Spinal cord (tissue), 10 donors: ENCODE results near the gene CSTA. TPM values are rescaled to one million over a fixed set of nuclear protein-coding genes. Genes with fewer than 3 reads are reported as not detected.

Experiments
- DNase-seq, 6 donors: peaks; one replicate each; pipeline versions ENCODE4 v3.0.0 to v3.0.0-alpha.2; 2013 to 2015; ENCODE audit warnings: low spot score in 6 of 6, low read depth in 4 of 6
- H3K27ac ChIP-seq: one replicate; pipeline ENCODE4 v1.5.1; 2013; ENCODE audit warnings: low read depth, low read length, control low read depth
- H3K27me3 ChIP-seq: one replicate; pipeline ENCODE4 v1.6.1; 2013; ENCODE audit warnings: low read length; ENCODE audit not compliant: control insufficient read depth, insufficient read depth
- H3K36me3 ChIP-seq: one replicate; pipeline ENCODE4 v1.6.1; 2013; ENCODE audit warnings: low read length; ENCODE audit not compliant: control insufficient read depth, insufficient read depth
- H3K4me1 ChIP-seq: one replicate; pipeline ENCODE4 v1.6.1; 2013; ENCODE audit warnings: low read length; ENCODE audit not compliant: control insufficient read depth, insufficient read depth
- H3K4me3 ChIP-seq: one replicate; pipeline ENCODE4 v1.5.1; 2013; ENCODE audit warnings: low read depth, low read length, control low read depth
- H3K9me3 ChIP-seq: one replicate; pipeline ENCODE4 v1.6.1; 2013; ENCODE audit warnings: low read length; ENCODE audit not compliant: control insufficient read depth, insufficient read depth
- WGBS: methylation state at CpG from one replicate; pipeline ENCODE4 v1.1.5; 2013; ENCODE audit warnings: missing lambda C conversion rate; ENCODE audit not compliant: insufficient coverage; 5-methylcytosine and 5-hydroxymethylcytosine counted together
- polyA plus RNA-seq, 2 donors: library from polyadenylated mRNA; unstranded; fragments of 120-200 nt; gene quantifications; one replicate each; pipeline ENCODE4 v1.2.1, GENCODE V29; 2013; ENCODE audit not compliant: insufficient read length in 2 of 2
- total RNA-seq, 2 donors: library from RNA; depleted of rRNA in 1 of 2; stranded (reverse); fragments of 120-200 nt in 1 of 2; fragments of >200 nt in 1 of 2; gene quantifications; one replicate each; pipeline versions ENCODE4 v1.2.3 to v1.2.4, GENCODE V29; 2013 to 2014
- donor health status: healthy.

The CSTA gene
- total and polyA plus RNA-seq, 4 donors = 0.44 to 6.3 TPM; not detected in 2

DNA sequence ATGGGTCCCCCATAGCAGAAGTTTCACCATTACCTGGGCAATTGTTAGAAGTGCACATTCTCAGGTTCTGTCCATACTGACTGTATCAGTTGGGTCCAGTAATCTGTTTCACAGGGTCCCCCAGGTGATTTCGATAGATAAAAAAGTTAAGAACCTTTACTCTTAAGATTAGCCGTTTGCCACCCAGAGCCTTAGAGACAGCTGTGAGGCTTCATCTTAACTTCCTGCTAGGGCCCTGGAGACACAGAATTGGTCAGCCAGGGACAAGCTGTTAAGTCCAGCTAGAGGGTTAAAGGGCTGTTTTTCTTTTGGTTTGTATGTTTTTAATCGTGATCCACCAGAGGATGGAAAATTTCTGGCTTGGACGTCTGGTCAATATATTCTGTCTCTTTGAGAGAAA is 65.6 kb downstream of the CSTA start:
- WGBS = 83% methylated on average over 1 of the region's 4 CpGs
- Histone ChIP-seq H3K4me3 (no peak overlapping the region), H3K36me3 (no peaks in the 10 kb centered on the region), H3K4me1 (no peaks in the 10 kb centered on the region), H3K9me3 (no peaks in the 10 kb centered on the region), H3K27me3 (no peaks in the 10 kb centered on the region), H3K27ac (no peak overlapping the region)
- no peak for DNase-seq

Other genes with a start within 250 kb of the CSTA start
- under 1 TPM; 0.11 to 0.89 TPM for gene CASR, start 141.6 kb upstream of the CSTA start, total RNA-seq
- 1 to 10 TPM; 1.3 to 1.4 TPM for gene CASR, start 141.6 kb upstream of the CSTA start, polyA plus RNA-seq
- 10 to 100 TPM; 19.3 to 35.4 TPM for gene MIX23, start 58.0 kb downstream of the CSTA start, total RNA-seq
- 10 to 100 TPM; 28.3 to 28.7 TPM for gene MIX23, start 58.0 kb downstream of the CSTA start, polyA plus RNA-seq
- gene FAM162A, start 58.9 kb downstream of the CSTA start, total RNA-seq = 10 to 100 TPM; 22.2 to 52.3 TPM
- gene FAM162A, start 58.9 kb downstream of the CSTA start, polyA plus RNA-seq = 10 to 100 TPM; 39.3 to 41.2 TPM
- gene WDR5B, start 90.8 kb downstream of the CSTA start, total RNA-seq = 10 to 100 TPM in 1 of 2 donors, 1 to 10 TPM in 1; 6.2 to 11.1 TPM
- 1 to 10 TPM; 5.6 to 7.5 TPM for gene WDR5B, start 90.8 kb downstream of the CSTA start, polyA plus RNA-seq
- 10 to 100 TPM; 35.5 to 46.9 TPM for gene KPNA1, start 189.7 kb downstream of the CSTA start, total RNA-seq
- gene KPNA1, start 189.7 kb downstream of the CSTA start, polyA plus RNA-seq = 10 to 100 TPM; 45.1 to 58.2 TPM
- 10 to 100 TPM; 17.0 to 19.8 TPM for gene PARP9, start 239.1 kb downstream of the CSTA start, total RNA-seq
- 10 to 100 TPM; 13.1 to 14.1 TPM for gene PARP9, start 239.1 kb downstream of the CSTA start, polyA plus RNA-seq
- 10 to 100 TPM; 12.8 to 13.4 TPM for gene DTX3L, start 239.1 kb downstream of the CSTA start, total RNA-seq
- gene DTX3L, start 239.1 kb downstream of the CSTA start, polyA plus RNA-seq = 1 to 10 TPM; 6.8 to 8.5 TPM